Measurements from ENCODE around the gene SUPV3L1. TPM values are rescaled to one million over a fixed set of nuclear protein-coding genes. Genes with fewer than 3 reads are reported as not detected.

Gene SUPV3L1
- total RNA-seq, 1 donor from 2014 or later = 46.6 TPM

GRCh38 chr10:69254877-69255276 lies 74.8 kb downstream of the SUPV3L1 start:
- Histone ChIP-seq H3K27me3 (ENCODE audit: control insufficient read depth, insufficient read depth, low read length) (no peaks in the 10 kb centered on the region), H3K36me3 (ENCODE audit: control insufficient read depth, insufficient read depth, low read length) (peaks cover 2% of the 10 kb centered on the region), H3K4me3 (ENCODE audit: low read depth, low read length) (no peak overlapping the region)
- FAIRE-seq (no peak), DNase-seq (ENCODE audit: low read depth) (no peak)
- TF ChIP-seq CTCF (IDR thresholded peaks at IDR 0.05; ENCODE audit: insufficient read depth, low read length, severe bottlenecking) = no peak

Other genes with a start within 250 kb of the SUPV3L1 start
- 148 and 193 TPM in 2 replicates for gene DDX21, start 224.1 kb upstream of the SUPV3L1 start, total RNA-seq
- gene KIFBP, start 191.4 kb upstream of the SUPV3L1 start, total RNA-seq = 11.8 and 18.6 TPM in 2 replicates
- gene SRGN, start 92.1 kb upstream of the SUPV3L1 start, total RNA-seq = 0.26 and 1.0 TPM in 2 replicates
- 42.6 and 68.5 TPM in 2 replicates for gene VPS26A, start 56.1 kb upstream of the SUPV3L1 start, total RNA-seq
- gene HKDC1, start 40.1 kb downstream of the SUPV3L1 start, total RNA-seq = 3.9 and 12.7 TPM in 2 replicates
- 170 and 182 TPM in 2 replicates for gene HK1, start 98.3 kb downstream of the SUPV3L1 start, total RNA-seq
- gene TACR2, start 236.7 kb downstream of the SUPV3L1 start, total RNA-seq = under 0.01 TPM in 1 of 2 replicates, not detected in the other

Measured in bronchial epithelial cell (primary cell).